GM12878 (cell line): ENCODE data around the gene PDS5A. TPM values are rescaled to one million over a fixed set of nuclear protein-coding genes. Genes with fewer than 3 reads are reported as not detected.

Experiments
- MEF2A ChIP-seq: IDR thresholded peaks from 2 replicates; pipeline ENCODE4 v1.6.1; 2011; ENCODE audit warnings: low read depth, mild to moderate bottlenecking, low read length, moderate library complexity; ENCODE audit not compliant: insufficient read depth
- NBN ChIP-seq: fragments of 450-650 bp; IDR thresholded peaks from 2 replicates; pipeline ENCODE4 v1.6.1; 2016
- ZNF24 ChIP-seq: fragments of 450-650 bp; IDR thresholded peaks from 2 replicates; pipeline ENCODE4 v1.6.1; 2017; ENCODE audit warnings: antibody characterized with exemption, mild to moderate bottlenecking
- polyA plus RNA-seq, 11 experiments: library from polyadenylated mRNA; depleted of rRNA in 4 of 11; unstranded in 6 of 11; stranded (reverse) in 5 of 11; fragments of >200 nt; fragmentation: Nextera tagmentation in 4 of 11; fragmentation: Illumina TruSeq in 1 of 11; extraction: Ambion mirVana in 4 of 11; extraction: Trizol in 1 of 11; gene quantifications; 1 replicate in 1 of 11; 2 replicates in 10 of 11; pipeline versions ENCODE4 v1.2.1 to v1.2.3, GENCODE V29; 2011 to 2016; ENCODE audit warnings: inconsistent platforms in 2 of 11, missing spikeins in 2 of 11, low read depth in 1 of 11
- total RNA-seq, 4 experiments: library from RNA; depleted of rRNA in 3 of 4; stranded (reverse); fragments of >200 nt in 3 of 4; fragmentation: Illumina TruSeq in 1 of 4; extraction: Trizol in 1 of 4; gene quantifications; 2 replicates each; pipeline versions ENCODE4 v1.2.1 to v1.2.3, GENCODE V29; 2013 to 2021
- TF ChIP-seq, protein P1 (sequence below): IDR thresholded peaks from 2 replicates; pipeline ENCODE4 v1.6.1; 2012; ENCODE audit warnings: mild to moderate bottlenecking, low read depth, low read length
- TF ChIP-seq, protein P2 (sequence below): IDR thresholded peaks from 2 replicates; pipeline ENCODE4 v1.6.1; 2012; ENCODE audit warnings: low read depth, low read length, improper control_type of control experiment
- TF ChIP-seq, protein P3 (sequence below): fragments of 450-650 bp; formaldehyde crosslinking; IDR thresholded peaks from 2 replicates; pipeline ENCODE4 v1.5.0; 2022; ENCODE audit warnings: mild to moderate bottlenecking, missing genetic modification characterization
- TF ChIP-seq, protein P4 (sequence below): fragments of 450-650 bp; IDR thresholded peaks from 2 replicates; pipeline ENCODE4 v1.6.1; 2016; ENCODE audit warnings: mild to moderate bottlenecking, moderate library complexity, borderline replicate concordance
- TF ChIP-seq, protein P5 (sequence below): IDR thresholded peaks from 2 replicates; pipeline ENCODE4 v1.6.1; 2012; ENCODE audit warnings: low read length, inconsistent platforms
- TF ChIP-seq, protein P6 (sequence below), 3 experiments: IDR thresholded peaks in 2 of 3; conservative IDR thresholded peaks in 1 of 3; 2 replicates each; pipeline ENCODE4 v1.5.1; 2011; ENCODE audit warnings: low read depth in 3 of 3, low read length in 3 of 3, mild to moderate bottlenecking in 3 of 3, control low read depth in 2 of 3, moderate library complexity in 2 of 3, inconsistent platforms in 1 of 3, mixed read lengths in 1 of 3; ENCODE audit not compliant: control insufficient read depth in 2 of 3, insufficient read depth in 1 of 3; ENCODE audit errors: extremely low read depth in 1 of 3

Gene PDS5A
- total and polyA plus RNA-seq, 10 of the 15 experiments (the other 5 are each of a cell fraction or from before 2014, with no cell fraction given), result 13.7 to 69.7 (median 52.3) TPM

DNA sequence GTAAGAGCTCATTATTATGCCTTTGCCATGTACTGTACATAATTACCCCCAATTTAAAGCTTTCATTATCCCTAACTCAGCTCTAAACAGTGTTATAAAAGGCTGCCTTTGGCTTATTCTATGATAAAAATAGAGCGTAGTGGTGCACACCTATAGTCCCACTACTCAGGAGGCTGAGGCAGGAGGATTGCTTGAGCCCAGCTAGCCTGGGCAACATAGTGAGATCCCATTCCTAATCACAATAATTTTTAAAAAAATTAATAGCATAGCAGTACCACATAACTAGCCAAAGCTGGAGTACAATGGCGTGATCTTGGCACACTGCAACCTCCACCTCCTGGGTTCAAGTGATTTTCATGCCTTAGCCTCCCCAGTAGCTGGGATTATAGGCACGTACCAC, 112.4 kb downstream of the PDS5A start (continued):
- TF ChIP-seq, protein P1, sequence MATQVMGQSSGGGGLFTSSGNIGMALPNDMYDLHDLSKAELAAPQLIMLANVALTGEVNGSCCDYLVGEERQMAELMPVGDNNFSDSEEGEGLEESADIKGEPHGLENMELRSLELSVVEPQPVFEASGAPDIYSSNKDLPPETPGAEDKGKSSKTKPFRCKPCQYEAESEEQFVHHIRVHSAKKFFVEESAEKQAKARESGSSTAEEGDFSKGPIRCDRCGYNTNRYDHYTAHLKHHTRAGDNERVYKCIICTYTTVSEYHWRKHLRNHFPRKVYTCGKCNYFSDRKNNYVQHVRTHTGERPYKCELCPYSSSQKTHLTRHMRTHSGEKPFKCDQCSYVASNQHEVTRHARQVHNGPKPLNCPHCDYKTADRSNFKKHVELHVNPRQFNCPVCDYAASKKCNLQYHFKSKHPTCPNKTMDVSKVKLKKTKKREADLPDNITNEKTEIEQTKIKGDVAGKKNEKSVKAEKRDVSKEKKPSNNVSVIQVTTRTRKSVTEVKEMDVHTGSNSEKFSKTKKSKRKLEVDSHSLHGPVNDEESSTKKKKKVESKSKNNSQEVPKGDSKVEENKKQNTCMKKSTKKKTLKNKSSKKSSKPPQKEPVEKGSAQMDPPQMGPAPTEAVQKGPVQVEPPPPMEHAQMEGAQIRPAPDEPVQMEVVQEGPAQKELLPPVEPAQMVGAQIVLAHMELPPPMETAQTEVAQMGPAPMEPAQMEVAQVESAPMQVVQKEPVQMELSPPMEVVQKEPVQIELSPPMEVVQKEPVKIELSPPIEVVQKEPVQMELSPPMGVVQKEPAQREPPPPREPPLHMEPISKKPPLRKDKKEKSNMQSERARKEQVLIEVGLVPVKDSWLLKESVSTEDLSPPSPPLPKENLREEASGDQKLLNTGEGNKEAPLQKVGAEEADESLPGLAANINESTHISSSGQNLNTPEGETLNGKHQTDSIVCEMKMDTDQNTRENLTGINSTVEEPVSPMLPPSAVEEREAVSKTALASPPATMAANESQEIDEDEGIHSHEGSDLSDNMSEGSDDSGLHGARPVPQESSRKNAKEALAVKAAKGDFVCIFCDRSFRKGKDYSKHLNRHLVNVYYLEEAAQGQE, result no peak
- no peak for TF ChIP-seq NBN
- TF ChIP-seq ZNF24, result no peak
- TF ChIP-seq, protein P2, sequence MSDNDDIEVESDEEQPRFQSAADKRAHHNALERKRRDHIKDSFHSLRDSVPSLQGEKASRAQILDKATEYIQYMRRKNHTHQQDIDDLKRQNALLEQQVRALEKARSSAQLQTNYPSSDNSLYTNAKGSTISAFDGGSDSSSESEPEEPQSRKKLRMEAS, result no peak
- TF ChIP-seq, protein P3, sequence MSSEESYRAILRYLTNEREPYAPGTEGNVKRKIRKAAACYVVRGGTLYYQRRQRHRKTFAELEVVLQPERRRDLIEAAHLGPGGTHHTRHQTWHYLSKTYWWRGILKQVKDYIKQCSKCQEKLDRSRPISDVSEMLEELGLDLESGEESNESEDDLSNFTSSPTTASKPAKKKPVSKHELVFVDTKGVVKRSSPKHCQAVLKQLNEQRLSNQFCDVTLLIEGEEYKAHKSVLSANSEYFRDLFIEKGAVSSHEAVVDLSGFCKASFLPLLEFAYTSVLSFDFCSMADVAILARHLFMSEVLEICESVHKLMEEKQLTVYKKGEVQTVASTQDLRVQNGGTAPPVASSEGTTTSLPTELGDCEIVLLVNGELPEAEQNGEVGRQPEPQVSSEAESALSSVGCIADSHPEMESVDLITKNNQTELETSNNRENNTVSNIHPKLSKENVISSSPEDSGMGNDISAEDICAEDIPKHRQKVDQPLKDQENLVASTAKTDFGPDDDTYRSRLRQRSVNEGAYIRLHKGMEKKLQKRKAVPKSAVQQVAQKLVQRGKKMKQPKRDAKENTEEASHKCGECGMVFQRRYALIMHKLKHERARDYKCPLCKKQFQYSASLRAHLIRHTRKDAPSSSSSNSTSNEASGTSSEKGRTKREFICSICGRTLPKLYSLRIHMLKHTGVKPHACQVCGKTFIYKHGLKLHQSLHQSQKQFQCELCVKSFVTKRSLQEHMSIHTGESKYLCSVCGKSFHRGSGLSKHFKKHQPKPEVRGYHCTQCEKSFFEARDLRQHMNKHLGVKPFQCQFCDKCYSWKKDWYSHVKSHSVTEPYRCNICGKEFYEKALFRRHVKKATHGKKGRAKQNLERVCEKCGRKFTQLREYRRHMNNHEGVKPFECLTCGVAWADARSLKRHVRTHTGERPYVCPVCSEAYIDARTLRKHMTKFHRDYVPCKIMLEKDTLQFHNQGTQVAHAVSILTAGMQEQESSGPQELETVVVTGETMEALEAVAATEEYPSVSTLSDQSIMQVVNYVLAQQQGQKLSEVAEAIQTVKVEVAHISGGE (CRISPR knock-in tag), result no peak
- TF ChIP-seq, protein P4, sequence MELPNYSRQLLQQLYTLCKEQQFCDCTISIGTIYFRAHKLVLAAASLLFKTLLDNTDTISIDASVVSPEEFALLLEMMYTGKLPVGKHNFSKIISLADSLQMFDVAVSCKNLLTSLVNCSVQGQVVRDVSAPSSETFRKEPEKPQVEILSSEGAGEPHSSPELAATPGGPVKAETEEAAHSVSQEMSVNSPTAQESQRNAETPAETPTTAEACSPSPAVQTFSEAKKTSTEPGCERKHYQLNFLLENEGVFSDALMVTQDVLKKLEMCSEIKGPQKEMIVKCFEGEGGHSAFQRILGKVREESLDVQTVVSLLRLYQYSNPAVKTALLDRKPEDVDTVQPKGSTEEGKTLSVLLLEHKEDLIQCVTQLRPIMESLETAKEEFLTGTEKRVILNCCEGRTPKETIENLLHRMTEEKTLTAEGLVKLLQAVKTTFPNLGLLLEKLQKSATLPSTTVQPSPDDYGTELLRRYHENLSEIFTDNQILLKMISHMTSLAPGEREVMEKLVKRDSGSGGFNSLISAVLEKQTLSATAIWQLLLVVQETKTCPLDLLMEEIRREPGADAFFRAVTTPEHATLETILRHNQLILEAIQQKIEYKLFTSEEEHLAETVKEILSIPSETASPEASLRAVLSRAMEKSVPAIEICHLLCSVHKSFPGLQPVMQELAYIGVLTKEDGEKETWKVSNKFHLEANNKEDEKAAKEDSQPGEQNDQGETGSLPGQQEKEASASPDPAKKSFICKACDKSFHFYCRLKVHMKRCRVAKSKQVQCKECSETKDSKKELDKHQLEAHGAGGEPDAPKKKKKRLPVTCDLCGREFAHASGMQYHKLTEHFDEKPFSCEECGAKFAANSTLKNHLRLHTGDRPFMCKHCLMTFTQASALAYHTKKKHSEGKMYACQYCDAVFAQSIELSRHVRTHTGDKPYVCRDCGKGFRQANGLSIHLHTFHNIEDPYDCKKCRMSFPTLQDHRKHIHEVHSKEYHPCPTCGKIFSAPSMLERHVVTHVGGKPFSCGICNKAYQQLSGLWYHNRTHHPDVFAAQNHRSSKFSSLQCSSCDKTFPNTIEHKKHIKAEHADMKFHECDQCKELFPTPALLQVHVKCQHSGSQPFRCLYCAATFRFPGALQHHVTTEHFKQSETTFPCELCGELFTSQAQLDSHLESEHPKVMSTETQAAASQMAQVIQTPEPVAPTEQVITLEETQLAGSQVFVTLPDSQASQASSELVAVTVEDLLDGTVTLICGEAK, result no peak
- TF ChIP-seq, protein P5, sequence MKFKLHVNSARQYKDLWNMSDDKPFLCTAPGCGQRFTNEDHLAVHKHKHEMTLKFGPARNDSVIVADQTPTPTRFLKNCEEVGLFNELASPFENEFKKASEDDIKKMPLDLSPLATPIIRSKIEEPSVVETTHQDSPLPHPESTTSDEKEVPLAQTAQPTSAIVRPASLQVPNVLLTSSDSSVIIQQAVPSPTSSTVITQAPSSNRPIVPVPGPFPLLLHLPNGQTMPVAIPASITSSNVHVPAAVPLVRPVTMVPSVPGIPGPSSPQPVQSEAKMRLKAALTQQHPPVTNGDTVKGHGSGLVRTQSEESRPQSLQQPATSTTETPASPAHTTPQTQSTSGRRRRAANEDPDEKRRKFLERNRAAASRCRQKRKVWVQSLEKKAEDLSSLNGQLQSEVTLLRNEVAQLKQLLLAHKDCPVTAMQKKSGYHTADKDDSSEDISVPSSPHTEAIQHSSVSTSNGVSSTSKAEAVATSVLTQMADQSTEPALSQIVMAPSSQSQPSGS, result no peak
- TF ChIP-seq, protein P6, sequence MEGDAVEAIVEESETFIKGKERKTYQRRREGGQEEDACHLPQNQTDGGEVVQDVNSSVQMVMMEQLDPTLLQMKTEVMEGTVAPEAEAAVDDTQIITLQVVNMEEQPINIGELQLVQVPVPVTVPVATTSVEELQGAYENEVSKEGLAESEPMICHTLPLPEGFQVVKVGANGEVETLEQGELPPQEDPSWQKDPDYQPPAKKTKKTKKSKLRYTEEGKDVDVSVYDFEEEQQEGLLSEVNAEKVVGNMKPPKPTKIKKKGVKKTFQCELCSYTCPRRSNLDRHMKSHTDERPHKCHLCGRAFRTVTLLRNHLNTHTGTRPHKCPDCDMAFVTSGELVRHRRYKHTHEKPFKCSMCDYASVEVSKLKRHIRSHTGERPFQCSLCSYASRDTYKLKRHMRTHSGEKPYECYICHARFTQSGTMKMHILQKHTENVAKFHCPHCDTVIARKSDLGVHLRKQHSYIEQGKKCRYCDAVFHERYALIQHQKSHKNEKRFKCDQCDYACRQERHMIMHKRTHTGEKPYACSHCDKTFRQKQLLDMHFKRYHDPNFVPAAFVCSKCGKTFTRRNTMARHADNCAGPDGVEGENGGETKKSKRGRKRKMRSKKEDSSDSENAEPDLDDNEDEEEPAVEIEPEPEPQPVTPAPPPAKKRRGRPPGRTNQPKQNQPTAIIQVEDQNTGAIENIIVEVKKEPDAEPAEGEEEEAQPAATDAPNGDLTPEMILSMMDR (IDR thresholded peaks at IDR 0.05 in 2 of 3, conservative IDR thresholded peaks at IDR 0.05 in 1 of 3; ENCODE audit: control insufficient read depth in 2 of 3, extremely low read depth in 1 of 3, insufficient read depth in 1 of 3, low read depth in 3 of 3, low read length in 3 of 3), result no peak
- no peak for TF ChIP-seq MEF2A
